Vagina (tissue), 2 donors: ENCODE data around the gene TSHZ1. TPM values are rescaled to one million over a fixed set of nuclear protein-coding genes. Genes with fewer than 3 reads are reported as not detected.

Experiments
- DNase-seq, 2 donors: peaks; one replicate each; pipeline ENCODE4 v3.0.0-alpha.2; 2017; ENCODE audit errors: extremely low spot score in 2 of 2
- H3K27ac ChIP-seq: fragments of 200-600 bp; sonication (generic); one replicate; pipeline ENCODE4 v1.5.1; 2019
- H3K27me3 ChIP-seq: fragments of 200-600 bp; sonication (generic); one replicate; pipeline ENCODE4 v1.5.1; 2019
- H3K36me3 ChIP-seq, 2 donors: fragments of 200-600 bp; sonication (generic); one replicate each; pipeline ENCODE4 v1.5.1; 2017 to 2019
- H3K4me1 ChIP-seq: fragments of 200-600 bp; sonication (generic); one replicate; pipeline ENCODE4 v1.5.1; 2019
- H3K4me3 ChIP-seq, 2 donors: fragments of 200-600 bp; sonication (generic); 1 replicate in 1 of 2; 2 replicates in 1 of 2; pipeline ENCODE4 v1.5.1; 2016 to 2019
- H3K9me3 ChIP-seq: fragments of 200-600 bp; sonication (generic); one replicate; pipeline ENCODE4 v1.5.1; 2019
- POLR2A ChIP-seq, 2 donors: fragments of 450-650 bp; IDR thresholded peaks; one replicate each; pipeline ENCODE4 v1.6.1; 2017; ENCODE audit warnings: antibody characterized with exemption in 2 of 2, mild to moderate bottlenecking in 2 of 2, moderate library complexity in 2 of 2
- POLR2AphosphoS5 ChIP-seq, 2 donors: sonication (generic); formaldehyde crosslinking; IDR thresholded peaks; one replicate each; pipeline ENCODE4 v1.9.0; 2017; ENCODE audit warnings: antibody characterized with exemption in 2 of 2, mild to moderate bottlenecking in 2 of 2, low read depth in 1 of 2; ENCODE audit not compliant: insufficient read depth in 1 of 2
- intact Hi-C: fragments of 100-400 bp; cut with DNase I; formaldehyde crosslinking; loops from one replicate; pipeline ENCODE4 v1.15.1; 2023
- total RNA-seq: library from RNA; depleted of rRNA; stranded (reverse); fragments of >200 nt; gene quantifications from one replicate; pipeline ENCODE4 v1.2.3, GENCODE V29; 2016
- TF ChIP-seq, protein P1 (sequence below), 3 experiments: fragments of 450-650 bp in 2 of 3; fragments of 200-600 bp in 1 of 3; sonication (generic) in 1 of 3; IDR thresholded peaks; one replicate each; pipeline ENCODE4 v1.5.1; 2017 to 2019; ENCODE audit warnings: antibody characterized with exemption in 3 of 3, mild to moderate bottlenecking in 2 of 3, moderate library complexity in 2 of 3

Gene TSHZ1
- total RNA-seq, 1 donor from 2014 or later = 23.3 TPM

- TF ChIP-seq POLR2A (IDR thresholded peaks at IDR 0.05) (no peak), POLR2AphosphoS5 (IDR thresholded peaks at IDR 0.05; ENCODE audit: insufficient read depth in 1 of 2, low read depth in 1 of 2) (no peak)
- TF ChIP-seq, protein P1, sequence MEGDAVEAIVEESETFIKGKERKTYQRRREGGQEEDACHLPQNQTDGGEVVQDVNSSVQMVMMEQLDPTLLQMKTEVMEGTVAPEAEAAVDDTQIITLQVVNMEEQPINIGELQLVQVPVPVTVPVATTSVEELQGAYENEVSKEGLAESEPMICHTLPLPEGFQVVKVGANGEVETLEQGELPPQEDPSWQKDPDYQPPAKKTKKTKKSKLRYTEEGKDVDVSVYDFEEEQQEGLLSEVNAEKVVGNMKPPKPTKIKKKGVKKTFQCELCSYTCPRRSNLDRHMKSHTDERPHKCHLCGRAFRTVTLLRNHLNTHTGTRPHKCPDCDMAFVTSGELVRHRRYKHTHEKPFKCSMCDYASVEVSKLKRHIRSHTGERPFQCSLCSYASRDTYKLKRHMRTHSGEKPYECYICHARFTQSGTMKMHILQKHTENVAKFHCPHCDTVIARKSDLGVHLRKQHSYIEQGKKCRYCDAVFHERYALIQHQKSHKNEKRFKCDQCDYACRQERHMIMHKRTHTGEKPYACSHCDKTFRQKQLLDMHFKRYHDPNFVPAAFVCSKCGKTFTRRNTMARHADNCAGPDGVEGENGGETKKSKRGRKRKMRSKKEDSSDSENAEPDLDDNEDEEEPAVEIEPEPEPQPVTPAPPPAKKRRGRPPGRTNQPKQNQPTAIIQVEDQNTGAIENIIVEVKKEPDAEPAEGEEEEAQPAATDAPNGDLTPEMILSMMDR (IDR thresholded peaks at IDR 0.05) = no peak
- intact Hi-C loops = no loop called here
- Histone ChIP-seq H3K27ac (no peak overlapping the region), H3K27me3 (no peaks in the 10 kb centered on the region), H3K36me3 (no peaks in the 10 kb centered on the region), H3K4me1 (no peaks in the 10 kb centered on the region), H3K4me3 (no peak overlapping the region), H3K9me3 (no peaks in the 10 kb centered on the region)
- DNase-seq = no peak
These were observed 20.9 kb upstream of the TSHZ1 start for GRCh38 chr18:75189696-75190095.

GRCh38 chr18:75192899-75193298 is 17.7 kb upstream of the TSHZ1 start:
- H3K4me1 ChIP-seq = peaks cover 5% of the 10 kb centered on the region
- H3K4me3 ChIP-seq = no peak overlapping the region
- TF ChIP-seq POLR2AphosphoS5 (IDR thresholded peaks at IDR 0.05; ENCODE audit: insufficient read depth in 1 of 2, low read depth in 1 of 2) (no peak), POLR2A (IDR thresholded peaks at IDR 0.05) (no peak)
- TF ChIP-seq, protein P1 (IDR thresholded peaks at IDR 0.05) = no peak
- no peak for DNase-seq
- H3K27ac ChIP-seq = no peak overlapping the region
- H3K27me3 ChIP-seq = no peaks in the 10 kb centered on the region
- no peaks in the 10 kb centered on the region for H3K36me3 ChIP-seq
- intact Hi-C loops = no loop called here
- no peaks in the 10 kb centered on the region for H3K9me3 ChIP-seq

GRCh38 chr18:75198036-75198435 is 12.6 kb upstream of the TSHZ1 start:
- H3K4me1 ChIP-seq = peaks cover 35% of the 10 kb centered on the region
- H3K27ac ChIP-seq = no peak overlapping the region
- no peak overlapping the region for H3K4me3 ChIP-seq
- intact Hi-C loops = no loop called here
- no peaks in the 10 kb centered on the region for H3K9me3 ChIP-seq
- DNase-seq = no peak
- no peaks in the 10 kb centered on the region for H3K27me3 ChIP-seq
- TF ChIP-seq POLR2A (IDR thresholded peaks at IDR 0.05) (no peak), POLR2AphosphoS5 (IDR thresholded peaks at IDR 0.05; ENCODE audit: insufficient read depth in 1 of 2, low read depth in 1 of 2) (no peak)
- TF ChIP-seq, protein P1 (IDR thresholded peaks at IDR 0.05) = no peak
- H3K36me3 ChIP-seq = no peaks in the 10 kb centered on the region

DNA sequence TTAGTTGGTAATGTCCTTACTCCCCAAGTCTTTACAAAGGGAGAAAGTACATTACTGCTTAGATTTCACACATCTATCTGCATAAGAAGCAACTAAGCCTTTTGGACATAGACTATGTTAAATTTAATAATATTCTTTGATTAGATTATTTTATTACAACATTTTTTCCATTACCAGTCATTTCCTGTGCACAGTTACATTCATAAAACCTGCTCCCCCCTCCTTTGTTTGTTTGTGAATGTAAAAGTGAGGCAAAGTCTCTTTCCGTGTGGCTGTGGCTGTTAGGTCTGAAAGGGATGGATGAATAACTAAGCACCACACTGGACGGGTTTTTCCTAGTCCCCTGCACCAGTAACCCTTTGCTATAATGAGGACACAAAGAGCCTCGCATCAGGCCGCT is 11.3 kb upstream of the TSHZ1 start:
- TF ChIP-seq, protein P1 (IDR thresholded peaks at IDR 0.05) = no peak
- TF ChIP-seq POLR2A (IDR thresholded peaks at IDR 0.05) (no peak), POLR2AphosphoS5 (IDR thresholded peaks at IDR 0.05; ENCODE audit: insufficient read depth in 1 of 2, low read depth in 1 of 2) (no peak)
- DNase-seq = no peak
- intact Hi-C loops = no loop called here
- H3K9me3 ChIP-seq = no peaks in the 10 kb centered on the region
- peaks cover 45% of the 10 kb centered on the region for H3K4me1 ChIP-seq
- H3K36me3 ChIP-seq = no peaks in the 10 kb centered on the region
- no peak overlapping the region for H3K4me3 ChIP-seq
- no peak overlapping the region for H3K27ac ChIP-seq
- no peaks in the 10 kb centered on the region for H3K27me3 ChIP-seq

- no peak for DNase-seq
- TF ChIP-seq, protein P1 (IDR thresholded peaks at IDR 0.05) = no peak
- TF ChIP-seq POLR2AphosphoS5 (IDR thresholded peaks at IDR 0.05; ENCODE audit: insufficient read depth in 1 of 2, low read depth in 1 of 2) (no peak), POLR2A (IDR thresholded peaks at IDR 0.05) (no peak)
- Histone ChIP-seq H3K4me1 (peaks cover 52% of the 10 kb centered on the region), H3K27ac (no peak overlapping the region), H3K27me3 (no peaks in the 10 kb centered on the region), H3K4me3 (no peak overlapping the region), H3K9me3 (no peaks in the 10 kb centered on the region), H3K36me3 (no peaks in the 10 kb centered on the region)
- intact Hi-C loops = no loop called here
These were observed 10.5 kb upstream of the TSHZ1 start for GRCh38 chr18:75200071-75200470.
